ENCODE results near the gene SGSM2. TPM values are rescaled to one million over a fixed set of nuclear protein-coding genes. Genes with fewer than 3 reads are reported as not detected.

SGSM2 gene
- total and polyA plus RNA-seq, 2 of the 13 experiments (the other 11 are each of a cell fraction or from before 2014, with no cell fraction given): 30.4 to 51.3 TPM

- Histone ChIP-seq H3K9me3 (ENCODE audit: low read length) (no peaks in the 10 kb centered on the region), H2AFZ (ENCODE audit: low read length) (no peak overlapping the region), H3K9ac (ENCODE audit: insufficient read depth, low read depth, low read length) (no peak overlapping the region), H3K27me3 (ENCODE audit: control insufficient read depth in 1 of 2, insufficient read depth in 2 of 2, low read length in 2 of 2) (no peaks in the 10 kb centered on the region), H3K36me3 (replicated peaks in 1 of 2; ENCODE audit: control insufficient read depth in 1 of 2, insufficient read depth in 2 of 2, low read length in 2 of 2) (peaks cover 5 to 15% of the 10 kb centered on the region in 2 experiments; a peak in 2 of 5 replicates), H3K79me2 (ENCODE audit: insufficient read depth, low read length) (peaks cover 4% of the 10 kb centered on the region), H3K27ac (ENCODE audit: extremely low read length, insufficient read depth, low read length) (no peak overlapping the region), H3K4me1 (ENCODE audit: insufficient read depth, low read length) (peaks cover 33% of the 10 kb centered on the region), H3K4me2 (ENCODE audit: low read depth, low read length) (no peak overlapping the region), H3K4me3 (replicated peaks in 1 of 3; ENCODE audit: insufficient read depth in 1 of 3, low read depth in 2 of 3, low read length in 3 of 3) (no peak overlapping the region), H4K20me1 (ENCODE audit: insufficient read depth, low read length) (peaks cover 10% of the 10 kb centered on the region)
- intact Hi-C loops (cut with micrococcal nuclease; ENCODE audit: unreplicated experiment): no loop called here
- ChIA-PET CTCF (ENCODE audit: low intra/inter-chr PET ratio, low total read pairs) (no interaction called here), POLR2A (no interaction called here)
- DNase-seq (ENCODE audit: low spot score) (no peak), FAIRE-seq (no peak), ATAC-seq (no peak)
- BruUV-seq (replicated peaks): no TSS peak
- 96% methylated on average over 19 of the region's 22 CpGs for WGBS (ENCODE audit: low lambda C conversion rate)
- TF ChIP-seq AGO1 (IDR thresholded peaks at IDR 0.05; ENCODE audit: low read depth, low read length, poor library complexity, severe bottlenecking) (no peak), ZBTB14 (CRISPR knock-in tag; IDR thresholded peaks at IDR 0.05) (no peak), PHB2 (IDR thresholded peaks at IDR 0.05; ENCODE audit: partially characterized antibody) (no peak), ZKSCAN1 (IDR thresholded peaks at IDR 0.05; ENCODE audit: low read length) (no peak), AGO2 (optimal IDR thresholded peaks at IDR 0.05; ENCODE audit: low read depth, low read length) (peak; percentile 10), DRAP1 (CRISPR knock-in tag; IDR thresholded peaks at IDR 0.05) (no peak)
- in situ Hi-C loops (cut with HindIII; ENCODE audit: extremely low pct_ligation_motif_present, low pct_unique_long_range_greater_than_20kb): no loop called here
These were observed 49.2 kb downstream of the SGSM2 start for GRCh38 chr17:2386400-2387085.

All from HepG2 (cell line).